ENCODE measurements around the gene POLE4. TPM values are rescaled to one million over a fixed set of nuclear protein-coding genes. Genes with fewer than 3 reads are reported as not detected.

Gene POLE4
- total RNA-seq, 2 donors from 2014 or later, result 59.2 to 61.8 TPM

- Histone ChIP-seq H3K9ac (ENCODE audit: low read depth in 2 of 2, low read length in 2 of 2) (no peak overlapping the region), H3K27ac (no peak overlapping the region), H3K4me1 (no peaks in the 10 kb centered on the region), H3K27me3 (no peaks in the 10 kb centered on the region), H3K9me3 (no peaks in the 10 kb centered on the region), H3K4me3 (no peak overlapping the region), H3K36me3 (no peaks in the 10 kb centered on the region)
- TF ChIP-seq, protein P1, sequence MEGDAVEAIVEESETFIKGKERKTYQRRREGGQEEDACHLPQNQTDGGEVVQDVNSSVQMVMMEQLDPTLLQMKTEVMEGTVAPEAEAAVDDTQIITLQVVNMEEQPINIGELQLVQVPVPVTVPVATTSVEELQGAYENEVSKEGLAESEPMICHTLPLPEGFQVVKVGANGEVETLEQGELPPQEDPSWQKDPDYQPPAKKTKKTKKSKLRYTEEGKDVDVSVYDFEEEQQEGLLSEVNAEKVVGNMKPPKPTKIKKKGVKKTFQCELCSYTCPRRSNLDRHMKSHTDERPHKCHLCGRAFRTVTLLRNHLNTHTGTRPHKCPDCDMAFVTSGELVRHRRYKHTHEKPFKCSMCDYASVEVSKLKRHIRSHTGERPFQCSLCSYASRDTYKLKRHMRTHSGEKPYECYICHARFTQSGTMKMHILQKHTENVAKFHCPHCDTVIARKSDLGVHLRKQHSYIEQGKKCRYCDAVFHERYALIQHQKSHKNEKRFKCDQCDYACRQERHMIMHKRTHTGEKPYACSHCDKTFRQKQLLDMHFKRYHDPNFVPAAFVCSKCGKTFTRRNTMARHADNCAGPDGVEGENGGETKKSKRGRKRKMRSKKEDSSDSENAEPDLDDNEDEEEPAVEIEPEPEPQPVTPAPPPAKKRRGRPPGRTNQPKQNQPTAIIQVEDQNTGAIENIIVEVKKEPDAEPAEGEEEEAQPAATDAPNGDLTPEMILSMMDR (IDR thresholded peaks at IDR 0.05), result no peak
- no peak for DNase-seq
- intact Hi-C loops (cut with DNase I), result no loop called here
Measured at GRCh38 chr2:74935975-74936391, 22.5 kb upstream of the POLE4 start.

GRCh38 chr2:74937221-74937880, 21.1 kb upstream of the POLE4 start:
- DNase-seq, result no peak
- intact Hi-C loops (cut with DNase I), result no loop called here
- Histone ChIP-seq H3K9ac (ENCODE audit: low read depth in 2 of 2, low read length in 2 of 2) (no peak overlapping the region), H3K4me1 (no peaks in the 10 kb centered on the region), H3K36me3 (no peaks in the 10 kb centered on the region), H3K27me3 (no peaks in the 10 kb centered on the region), H3K9me3 (no peaks in the 10 kb centered on the region), H3K27ac (no peak overlapping the region), H3K4me3 (no peak overlapping the region)
- TF ChIP-seq, protein P1 (IDR thresholded peaks at IDR 0.05), result no peak

DNA sequence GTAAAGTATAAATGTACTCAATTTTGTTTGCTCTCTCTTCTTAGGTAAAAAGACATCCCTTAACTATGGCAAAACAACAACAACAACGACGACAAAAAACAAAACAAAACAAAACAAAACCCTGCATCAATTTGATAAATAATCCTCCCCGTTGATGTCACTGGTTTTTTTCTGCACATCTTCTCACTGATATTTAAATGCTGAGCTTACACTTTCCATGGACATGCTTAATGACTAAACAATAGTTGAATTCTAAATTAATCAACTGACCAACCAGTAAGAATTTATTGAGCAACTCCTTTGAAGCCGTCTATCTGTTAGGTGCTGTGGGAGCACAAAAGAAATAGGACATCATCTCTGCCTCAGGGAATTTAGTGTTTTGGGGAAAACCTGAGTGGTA, 20.2 kb upstream of the POLE4 start:
- Histone ChIP-seq H3K9me3 (no peaks in the 10 kb centered on the region), H3K9ac (ENCODE audit: low read depth in 2 of 2, low read length in 2 of 2) (no peak overlapping the region), H3K4me3 (no peak overlapping the region), H3K36me3 (no peaks in the 10 kb centered on the region), H3K27ac (no peak overlapping the region), H3K27me3 (no peaks in the 10 kb centered on the region), H3K4me1 (no peaks in the 10 kb centered on the region)
- TF ChIP-seq, protein P1 (IDR thresholded peaks at IDR 0.05), result no peak
- intact Hi-C loops (cut with DNase I), result no loop called here
- no peak for DNase-seq

DNA sequence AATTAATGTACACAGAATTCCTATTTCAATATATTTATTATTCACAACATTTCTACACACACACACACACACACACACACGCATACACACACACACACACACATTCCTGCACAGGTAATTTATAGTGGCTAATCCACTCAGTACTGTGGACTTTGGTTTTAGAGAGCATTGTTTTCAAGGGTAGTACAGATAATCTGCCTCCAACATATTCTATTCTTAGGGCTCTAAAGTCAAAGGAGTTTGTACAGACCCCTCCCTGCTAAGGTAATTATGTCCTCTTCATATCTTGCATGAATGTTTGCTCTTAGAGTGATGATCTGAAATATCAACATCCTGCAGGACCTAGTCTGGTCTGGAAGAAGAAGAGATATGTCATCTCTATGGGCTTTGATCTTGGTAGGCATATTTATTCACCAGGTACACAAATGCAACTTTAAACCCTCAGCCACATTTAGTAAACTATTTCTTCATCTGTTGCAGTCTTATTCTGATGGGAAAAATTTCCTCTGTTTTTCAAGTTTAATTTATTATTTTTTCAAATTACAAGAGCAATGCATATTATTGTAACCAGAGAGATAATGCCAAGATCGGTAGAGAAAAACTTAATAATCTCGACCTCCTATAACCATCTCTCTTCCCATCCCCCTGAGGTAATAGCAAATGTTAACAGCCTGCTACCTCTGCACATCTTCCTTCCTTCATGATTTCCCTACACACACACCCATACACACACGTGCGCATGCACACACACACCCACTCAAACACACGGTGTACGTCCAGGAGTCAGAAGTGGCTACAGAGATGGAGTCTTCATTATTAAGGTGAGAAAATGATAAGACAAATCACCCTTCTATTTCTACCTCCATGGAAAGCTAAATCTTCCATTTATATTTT, 18.3 kb upstream of the POLE4 start:
- TF ChIP-seq, protein P1 (IDR thresholded peaks at IDR 0.05), result no peak
- intact Hi-C loops (cut with DNase I), result no loop called here
- Histone ChIP-seq H3K27ac (no peak overlapping the region), H3K36me3 (no peaks in the 10 kb centered on the region), H3K27me3 (no peaks in the 10 kb centered on the region), H3K9me3 (no peaks in the 10 kb centered on the region), H3K9ac (ENCODE audit: low read depth in 2 of 2, low read length in 2 of 2) (no peak overlapping the region), H3K4me1 (no peaks in the 10 kb centered on the region), H3K4me3 (no peak overlapping the region)
- DNase-seq, result no peak

DNA sequence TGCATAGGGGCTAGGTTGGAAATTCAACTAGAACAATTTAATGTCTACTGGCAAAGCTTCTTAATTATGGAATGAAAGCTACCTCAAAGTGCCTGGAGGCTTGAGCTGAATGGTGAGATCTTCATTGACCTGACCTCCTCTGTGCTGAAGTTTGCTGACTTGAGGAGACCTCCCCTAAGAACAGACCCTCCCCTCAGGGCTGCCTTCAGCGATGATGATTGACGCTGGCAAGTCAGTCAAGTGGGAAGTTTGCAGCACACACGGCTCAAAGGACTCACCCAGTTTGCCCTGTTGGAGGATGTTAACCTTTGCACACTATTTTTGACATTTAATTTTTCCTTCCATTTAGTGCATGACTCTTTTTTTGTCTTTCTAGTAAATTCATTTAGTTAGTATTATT, 17.2 kb upstream of the POLE4 start:
- TF ChIP-seq, protein P1 (IDR thresholded peaks at IDR 0.05), result no peak
- H3K27ac ChIP-seq, result no peak overlapping the region
- no peaks in the 10 kb centered on the region for H3K27me3 ChIP-seq
- H3K9me3 ChIP-seq, result no peaks in the 10 kb centered on the region
- no peaks in the 10 kb centered on the region for H3K4me1 ChIP-seq
- intact Hi-C loops (cut with DNase I), result no loop called here
- no peaks in the 10 kb centered on the region for H3K36me3 ChIP-seq
- H3K9ac ChIP-seq (ENCODE audit: low read depth in 2 of 2, low read length in 2 of 2), result no peak overlapping the region
- no peak overlapping the region for H3K4me3 ChIP-seq
- no peak for DNase-seq

All from colonic mucosa (tissue), 4 donors.